Astrocyte of the spinal cord (primary cell): ENCODE measurements around the gene IQUB.
"Not testable (repeated sequence)": the region's sequence is repeated elsewhere in the genome, so short reads cannot be mapped to it uniquely, and the experiment has no call there.

Source experiments
- DNase-seq: peaks from one replicate; pipeline ENCODE4 v3.0.0; 2011; ENCODE audit warnings: low read depth, low spot score
- H3K4me3 ChIP-seq: 2 replicates; pipeline ENCODE4 v1.5.1; 2011; ENCODE audit warnings: low read depth, mild to moderate bottlenecking, low read length, moderate library complexity
- CTCF ChIP-seq: IDR thresholded peaks from 2 replicates; pipeline ENCODE4 v1.5.1; 2012; ENCODE audit warnings: low read depth, mild to moderate bottlenecking, low read length, inconsistent platforms
- in situ Hi-C: cut with HindIII; loops from 2 replicates; pipeline ENCODE4 v1.10.0; 2017; ENCODE audit warnings: low sequenced_read_pairs

Gene IQUB

GRCh38 chr7:123558289-123558874 is 24.0 kb upstream of the IQUB start:
- in situ Hi-C loops = no loop called here
- DNase-seq = no peak
- TF ChIP-seq CTCF = no peak
- H3K4me3 ChIP-seq = peak overlapping the region; percentile 85

- peak within 1 kb of the TSS; percentile 85 for H3K4me3 ChIP-seq
- no peak for TF ChIP-seq CTCF
- peak; percentile 99 for DNase-seq
- in situ Hi-C loops = no loop called here
Observed at GRCh38 chr7:123557398-123558288, 23.2 kb upstream of the IQUB start, which contains the start of gene NDUFA5. Gene NDUFA5 (minus strand): TSS chr7:123557818. CDS start chr7:123557795, 23 bp downstream.

- TF ChIP-seq CTCF = no peak
- peak overlapping the region; percentile 85 for H3K4me3 ChIP-seq
- DNase-seq = peak; percentile 14
- in situ Hi-C loops = no loop called here
Observed at GRCh38 chr7:123557016-123557397, 22.6 kb upstream of the IQUB start.

GRCh38 chr7:123555484-123555883 is 21.1 kb upstream of the IQUB start:
- H3K4me3 ChIP-seq = no peak overlapping the region
- in situ Hi-C loops = no loop called here
- no peak for DNase-seq
- no peak for TF ChIP-seq CTCF

DNA sequence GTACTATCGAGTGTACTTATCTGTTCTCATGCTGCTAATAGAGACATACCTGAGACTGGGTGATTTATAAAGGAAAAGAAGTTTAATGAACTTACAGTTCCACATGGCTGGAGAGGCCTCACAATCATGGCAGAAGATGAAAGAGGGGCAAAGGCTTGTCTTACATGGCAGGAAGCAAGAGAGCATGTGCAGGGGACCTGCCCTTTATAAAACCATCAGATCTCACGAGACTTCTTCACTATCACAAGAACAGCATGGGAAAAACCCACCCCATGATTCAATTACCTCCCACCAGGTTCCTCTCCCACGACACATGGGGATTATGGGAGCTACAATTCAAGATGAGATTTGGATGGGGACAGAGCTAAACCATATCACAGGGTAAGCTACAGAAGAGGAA is 18.8 kb upstream of the IQUB start:
- in situ Hi-C loops = no loop called here
- no peak for DNase-seq
- no peak for TF ChIP-seq CTCF
- H3K4me3 ChIP-seq = no peak overlapping the region

GRCh38 chr7:123552641-123553040 is 18.2 kb upstream of the IQUB start:
- H3K4me3 ChIP-seq = no peak overlapping the region
- TF ChIP-seq CTCF = no peak
- no peak for DNase-seq
- in situ Hi-C loops = no loop called here

DNA sequence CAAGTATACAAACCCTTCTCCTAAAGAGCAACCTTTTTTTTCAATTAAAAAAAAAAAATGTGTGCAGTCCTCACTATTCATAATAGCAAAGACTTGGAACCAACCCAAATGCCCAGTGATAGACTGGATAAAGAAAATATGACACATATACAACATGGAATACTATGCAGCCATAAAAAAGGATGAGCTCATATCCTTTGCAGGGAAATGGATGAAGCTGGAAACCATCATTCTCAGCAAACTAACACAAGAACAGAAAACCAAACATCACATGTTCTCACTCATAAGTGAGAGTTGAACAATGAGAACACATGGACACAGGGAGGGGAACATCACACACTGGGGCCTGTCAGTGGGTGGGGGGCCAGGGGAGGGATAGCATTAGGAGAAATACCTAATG is 17.7 kb upstream of the IQUB start:
- in situ Hi-C loops, H3K4me3 ChIP-seq, DNase-seq: not testable (repeated sequence)
